HepG2 (cell line): ENCODE results near the gene BICRAL. TPM values are rescaled to one million over a fixed set of nuclear protein-coding genes. Genes with fewer than 3 reads are reported as not detected.

Experiments used
- CBX1 ChIP-seq: IDR thresholded peaks from one replicate; pipeline ENCODE4 v1.6.1; 2016; ENCODE audit warnings: antibody characterized with exemption, low read depth
- ELF3 ChIP-seq: IDR thresholded peaks from 2 replicates; pipeline ENCODE4 v1.6.1; 2016; ENCODE audit warnings: missing genetic modification reagents, missing compliant biosample characterization
- ETV6 ChIP-seq: sonication (generic); formaldehyde crosslinking; conservative IDR thresholded peaks from 2 replicates; pipeline ENCODE4 v1.4.0; 2020; ENCODE audit warnings: missing genetic modification reagents
- HES4 ChIP-seq: sonication (generic); formaldehyde crosslinking; IDR thresholded peaks from 2 replicates; pipeline ENCODE4 v1.9.0; 2021; ENCODE audit warnings: mild to moderate bottlenecking, missing genetic modification reagents, borderline replicate concordance
- IKZF4 ChIP-seq: sonication (generic); formaldehyde crosslinking; IDR thresholded peaks from 2 replicates; pipeline ENCODE4 v1.5.1; 2020; ENCODE audit warnings: borderline replicate concordance, mild to moderate bottlenecking, low read depth, missing genetic modification reagents; ENCODE audit errors: not compliant biosample characterization
- RARA ChIP-seq: IDR thresholded peaks from 2 replicates; pipeline ENCODE4 v1.6.1; 2016; ENCODE audit warnings: missing genetic modification reagents, missing compliant biosample characterization
- THYN1 ChIP-seq: sonication (generic); formaldehyde crosslinking; IDR thresholded peaks from 2 replicates; pipeline ENCODE4 v1.8.1; 2023; ENCODE audit warnings: low read depth, mild to moderate bottlenecking, moderate library complexity, missing genetic modification reagents, borderline replicate concordance
- ZC3H13 ChIP-seq: sonication (generic); formaldehyde crosslinking; IDR thresholded peaks from 2 replicates; pipeline ENCODE4 v1.8.1; 2023; ENCODE audit warnings: mild to moderate bottlenecking, missing genetic modification reagents, moderate library complexity
- ZNF136 ChIP-seq: sonication (generic); formaldehyde crosslinking; IDR thresholded peaks from 2 replicates; pipeline ENCODE4 v1.8.1; 2022; ENCODE audit warnings: low read depth, mild to moderate bottlenecking, moderate library complexity, missing genetic modification reagents
- ZNF274 ChIP-seq: sonication (generic); formaldehyde crosslinking; IDR thresholded peaks from 2 replicates; pipeline ENCODE4 v1.5.1; 2020; ENCODE audit warnings: mild to moderate bottlenecking, missing genetic modification reagents
- ZNF326 ChIP-seq: sonication (generic); formaldehyde crosslinking; IDR thresholded peaks from 2 replicates; pipeline ENCODE4 v1.4.0; 2020; ENCODE audit warnings: missing genetic modification reagents, borderline replicate concordance
- ZNF430 ChIP-seq: sonication (generic); formaldehyde crosslinking; IDR thresholded peaks from 2 replicates; pipeline ENCODE4 v1.9.0; 2021; ENCODE audit warnings: mild to moderate bottlenecking, missing genetic modification reagents
- ZNF850 ChIP-seq: sonication (generic); formaldehyde crosslinking; conservative IDR thresholded peaks from 2 replicates; pipeline ENCODE4 v1.9.0; 2021; ENCODE audit warnings: mild to moderate bottlenecking, missing genetic modification reagents
- ZNF883 ChIP-seq: sonication (generic); formaldehyde crosslinking; IDR thresholded peaks from 2 replicates; pipeline ENCODE4 v1.5.1; 2020; ENCODE audit warnings: mild to moderate bottlenecking, missing genetic modification reagents; ENCODE audit errors: not compliant biosample characterization
- ZNF891 ChIP-seq: sonication (generic); formaldehyde crosslinking; IDR thresholded peaks from 2 replicates; pipeline ENCODE4 v1.5.0; 2020; ENCODE audit warnings: mild to moderate bottlenecking, missing genetic modification reagents
- polyA plus RNA-seq, 8 experiments: library from polyadenylated mRNA; depleted of rRNA in 3 of 8; stranded (reverse) in 7 of 8; unstranded in 1 of 8; fragments of >200 nt; fragmentation: Illumina TruSeq in 4 of 8; extraction: Trizol in 4 of 8; gene quantifications; 2 replicates each; pipeline versions ENCODE4 v1.2.1 to v1.2.3, GENCODE V29; 2011 to 2016; ENCODE audit warnings: low read depth in 4 of 8, missing spikeins in 1 of 8, mixed read lengths in 1 of 8; ENCODE audit not compliant: insufficient read depth in 1 of 8
- total RNA-seq, 5 experiments: library from RNA; depleted of rRNA; stranded (reverse); fragments of >200 nt; fragmentation: Illumina TruSeq; extraction: Trizol; gene quantifications; 2 replicates each; pipeline ENCODE4 v1.2.3, GENCODE V29; 2016; ENCODE audit warnings: low read depth in 1 of 5
- TF ChIP-seq, protein P1 (sequence below): sonication (generic); formaldehyde crosslinking; IDR thresholded peaks from 2 replicates; pipeline ENCODE4 v1.8.1; 2022; ENCODE audit warnings: mild to moderate bottlenecking, missing genetic modification reagents
- TF ChIP-seq, protein P2 (sequence below): sonication (generic); formaldehyde crosslinking; IDR thresholded peaks from 2 replicates; pipeline ENCODE4 v1.9.0; 2021; ENCODE audit warnings: missing genetic modification reagents, borderline replicate concordance
- TF ChIP-seq, protein P3 (sequence below): IDR thresholded peaks from 2 replicates; pipeline ENCODE4 v1.6.1; 2016; ENCODE audit warnings: low read depth
- TF ChIP-seq, protein P4 (sequence below): fragments of 450-650 bp; IDR thresholded peaks from 2 replicates; pipeline ENCODE4 v1.6.1; 2016

Gene BICRAL
- total and polyA plus RNA-seq, 2 of the 13 experiments (the other 11 are each of a cell fraction or from before 2014, with no cell fraction given) = 5.0 to 13.5 TPM

GRCh38 chr6:42746463-42747391 is 35.1 kb upstream of the BICRAL start (continued):
- TF ChIP-seq ZC3H13 (CRISPR knock-in tag) (peak; percentile 85), ZNF326 (CRISPR knock-in tag) (no peak), ZNF850 (CRISPR knock-in tag) (no peak), THYN1 (CRISPR knock-in tag) (no peak), ZNF136 (CRISPR knock-in tag) (0 out of 2 replicates have a peak, but pooled peaks have one; percentile 24), ZNF891 (CRISPR knock-in tag) (peak; percentile 94), ZNF883 (peak; percentile 78), ZNF430 (CRISPR knock-in tag) (peak; percentile 96), RARA (CRISPR knock-in tag) (peak; percentile 14), CBX1 (peak; percentile 86), ELF3 (CRISPR knock-in tag) (peak; percentile 70; the same call in 1 of the 2 replicates), IKZF4 (CRISPR knock-in tag) (peak; percentile 55), HES4 (CRISPR knock-in tag) (peak; percentile 31; the same call in 1 of the 2 replicates), ETV6 (CRISPR knock-in tag) (0 out of 2 replicates have a peak, but pooled peaks have one; percentile 16), ZNF274 (CRISPR knock-in tag) (peak; percentile 87)
- TF ChIP-seq, protein P1, sequence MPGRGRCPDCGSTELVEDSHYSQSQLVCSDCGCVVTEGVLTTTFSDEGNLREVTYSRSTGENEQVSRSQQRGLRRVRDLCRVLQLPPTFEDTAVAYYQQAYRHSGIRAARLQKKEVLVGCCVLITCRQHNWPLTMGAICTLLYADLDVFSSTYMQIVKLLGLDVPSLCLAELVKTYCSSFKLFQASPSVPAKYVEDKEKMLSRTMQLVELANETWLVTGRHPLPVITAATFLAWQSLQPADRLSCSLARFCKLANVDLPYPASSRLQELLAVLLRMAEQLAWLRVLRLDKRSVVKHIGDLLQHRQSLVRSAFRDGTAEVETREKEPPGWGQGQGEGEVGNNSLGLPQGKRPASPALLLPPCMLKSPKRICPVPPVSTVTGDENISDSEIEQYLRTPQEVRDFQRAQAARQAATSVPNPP (CRISPR knock-in tag) = peak; percentile 24; the same call in 1 of the 2 replicates
- TF ChIP-seq, protein P2, sequence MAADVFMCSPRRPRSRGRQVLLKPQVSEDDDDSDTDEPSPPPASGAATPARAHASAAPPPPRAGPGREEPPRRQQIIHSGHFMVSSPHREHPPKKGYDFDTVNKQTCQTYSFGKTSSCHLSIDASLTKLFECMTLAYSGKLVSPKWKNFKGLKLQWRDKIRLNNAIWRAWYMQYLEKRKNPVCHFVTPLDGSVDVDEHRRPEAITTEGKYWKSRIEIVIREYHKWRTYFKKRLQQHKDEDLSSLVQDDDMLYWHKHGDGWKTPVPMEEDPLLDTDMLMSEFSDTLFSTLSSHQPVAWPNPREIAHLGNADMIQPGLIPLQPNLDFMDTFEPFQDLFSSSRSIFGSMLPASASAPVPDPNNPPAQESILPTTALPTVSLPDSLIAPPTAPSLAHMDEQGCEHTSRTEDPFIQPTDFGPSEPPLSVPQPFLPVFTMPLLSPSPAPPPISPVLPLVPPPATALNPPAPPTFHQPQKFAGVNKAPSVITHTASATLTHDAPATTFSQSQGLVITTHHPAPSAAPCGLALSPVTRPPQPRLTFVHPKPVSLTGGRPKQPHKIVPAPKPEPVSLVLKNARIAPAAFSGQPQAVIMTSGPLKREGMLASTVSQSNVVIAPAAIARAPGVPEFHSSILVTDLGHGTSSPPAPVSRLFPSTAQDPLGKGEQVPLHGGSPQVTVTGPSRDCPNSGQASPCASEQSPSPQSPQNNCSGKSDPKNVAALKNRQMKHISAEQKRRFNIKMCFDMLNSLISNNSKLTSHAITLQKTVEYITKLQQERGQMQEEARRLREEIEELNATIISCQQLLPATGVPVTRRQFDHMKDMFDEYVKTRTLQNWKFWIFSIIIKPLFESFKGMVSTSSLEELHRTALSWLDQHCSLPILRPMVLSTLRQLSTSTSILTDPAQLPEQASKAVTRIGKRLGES (CRISPR knock-in tag) = no peak
- TF ChIP-seq, protein P3, sequence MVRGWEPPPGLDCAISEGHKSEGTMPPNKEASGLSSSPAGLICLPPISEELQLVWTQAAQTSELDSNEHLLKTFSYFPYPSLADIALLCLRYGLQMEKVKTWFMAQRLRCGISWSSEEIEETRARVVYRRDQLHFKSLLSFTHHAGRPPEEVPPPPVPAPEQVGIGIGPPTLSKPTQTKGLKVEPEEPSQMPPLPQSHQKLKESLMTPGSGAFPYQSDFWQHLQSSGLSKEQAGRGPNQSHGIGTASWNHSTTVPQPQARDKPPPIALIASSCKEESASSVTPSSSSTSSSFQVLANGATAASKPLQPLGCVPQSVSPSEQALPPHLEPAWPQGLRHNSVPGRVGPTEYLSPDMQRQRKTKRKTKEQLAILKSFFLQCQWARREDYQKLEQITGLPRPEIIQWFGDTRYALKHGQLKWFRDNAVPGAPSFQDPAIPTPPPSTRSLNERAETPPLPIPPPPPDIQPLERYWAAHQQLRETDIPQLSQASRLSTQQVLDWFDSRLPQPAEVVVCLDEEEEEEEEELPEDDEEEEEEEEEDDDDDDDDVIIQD = peak; percentile 57; the same call in 1 of the 2 replicates
- TF ChIP-seq, protein P4, sequence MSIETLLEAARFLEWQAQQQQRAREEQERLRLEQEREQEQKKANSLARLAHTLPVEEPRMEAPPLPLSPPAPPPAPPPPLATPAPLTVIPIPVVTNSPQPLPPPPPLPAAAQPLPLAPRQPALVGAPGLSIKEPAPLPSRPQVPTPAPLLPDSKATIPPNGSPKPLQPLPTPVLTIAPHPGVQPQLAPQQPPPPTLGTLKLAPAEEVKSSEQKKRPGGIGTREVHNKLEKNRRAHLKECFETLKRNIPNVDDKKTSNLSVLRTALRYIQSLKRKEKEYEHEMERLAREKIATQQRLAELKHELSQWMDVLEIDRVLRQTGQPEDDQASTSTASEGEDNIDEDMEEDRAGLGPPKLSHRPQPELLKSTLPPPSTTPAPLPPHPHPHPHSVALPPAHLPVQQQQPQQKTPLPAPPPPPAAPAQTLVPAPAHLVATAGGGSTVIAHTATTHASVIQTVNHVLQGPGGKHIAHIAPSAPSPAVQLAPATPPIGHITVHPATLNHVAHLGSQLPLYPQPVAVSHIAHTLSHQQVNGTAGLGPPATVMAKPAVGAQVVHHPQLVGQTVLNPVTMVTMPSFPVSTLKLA = no peak; the same call in 1 of the 2 replicates
